HG03342 (cell line): ENCODE measurements around the gene POLE3.
"Not testable (repeated sequence)": the region's sequence is repeated elsewhere in the genome, so short reads cannot be mapped to it uniquely, and the experiment has no call there.

Experiments used
- ATAC-seq: cut with Tn5 transposase; IDR thresholded peaks from one replicate; pipeline ENCODE4 v1.9.1; 2021; ENCODE audit warnings: mild to moderate bottlenecking, moderate library complexity; ENCODE audit not compliant: unreplicated experiment

The POLE3 gene

DNA sequence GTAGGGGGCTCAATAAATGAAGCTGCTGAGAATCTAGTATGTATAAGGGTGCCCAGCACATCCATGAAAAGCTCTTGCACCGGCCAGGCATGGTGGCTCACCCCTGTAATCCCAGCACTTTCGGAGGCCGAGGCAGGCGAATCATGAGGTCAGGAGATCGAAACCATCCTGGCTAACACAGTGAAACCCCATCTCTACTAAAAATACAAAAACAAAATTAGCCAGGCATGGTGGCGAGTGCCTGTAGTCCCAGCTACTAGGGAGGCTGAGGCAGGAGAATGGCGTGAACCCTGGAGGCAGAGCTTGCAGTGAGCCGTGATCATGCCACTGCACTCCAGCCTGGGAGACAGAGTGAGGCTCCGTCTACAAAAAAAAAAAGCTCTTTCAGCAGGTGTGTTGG lies 4.1 kb downstream of the POLE3 start:
- ATAC-seq: not testable (repeated sequence)

DNA sequence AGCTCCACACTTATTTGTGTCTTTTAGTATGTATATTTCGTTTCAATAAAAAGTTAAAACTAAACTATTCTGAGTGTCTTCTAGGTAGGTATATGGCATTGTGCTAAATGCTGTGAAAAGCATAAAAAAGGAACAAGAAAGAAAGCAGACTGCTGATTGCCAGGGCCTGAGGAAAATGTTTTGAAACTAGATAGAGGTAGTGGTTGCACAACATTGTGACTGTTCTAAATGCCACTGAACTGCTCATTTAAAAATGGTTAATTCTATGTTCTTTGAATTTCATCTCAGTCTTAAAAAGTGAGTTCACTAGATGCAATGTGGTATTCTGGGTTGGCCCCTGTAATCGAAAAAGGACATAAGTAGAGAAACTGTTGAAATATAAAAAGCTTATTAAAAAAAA lies 6.8 kb downstream of the POLE3 start:
- no peak for ATAC-seq

DNA sequence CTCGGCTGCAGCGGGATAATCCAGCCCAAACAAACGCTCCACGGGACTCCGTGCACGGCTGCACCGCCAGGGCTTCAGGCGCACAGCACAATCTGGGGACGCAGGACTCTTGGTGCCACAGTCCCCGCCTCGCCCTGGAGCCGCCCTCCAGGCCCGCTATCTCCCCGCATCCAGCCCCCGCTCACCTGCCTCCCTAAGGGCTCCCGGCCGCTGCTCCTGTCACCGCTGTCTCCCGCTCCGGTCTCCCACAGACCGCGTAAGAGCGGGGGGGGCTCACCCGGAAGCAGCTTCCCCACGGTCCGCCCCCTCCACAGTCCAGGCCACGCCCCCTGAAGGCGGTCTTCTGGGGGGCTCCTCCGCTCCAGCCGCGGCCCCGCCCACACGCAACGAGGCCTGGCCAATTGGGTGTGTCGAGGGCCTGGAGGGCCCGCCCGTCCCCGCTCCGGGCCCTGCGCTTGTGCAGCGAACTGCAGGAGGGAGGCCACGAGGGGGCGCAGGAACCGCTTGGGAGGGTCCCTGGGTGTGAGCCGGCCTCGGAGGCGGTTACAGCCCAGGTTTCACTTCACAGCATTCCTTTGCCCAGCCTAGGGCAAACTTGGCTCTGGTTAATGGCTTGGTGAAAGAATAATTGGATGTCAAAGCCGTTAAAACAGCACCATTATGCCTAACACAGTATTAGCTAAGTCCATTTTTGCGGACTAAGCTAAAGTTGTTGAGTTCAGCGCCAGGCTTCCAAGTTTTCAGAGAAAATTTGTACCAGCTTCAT lies 9.3 kb downstream of the POLE3 start, which contains the start of gene ALAD:
Gene ALAD, minus strand, starts transcription at position 258 of the 766 bp plus-strand sequence. CDS start 7,725 bp downstream, outside the sequence.
- ATAC-seq: peak; percentile 98

DNA sequence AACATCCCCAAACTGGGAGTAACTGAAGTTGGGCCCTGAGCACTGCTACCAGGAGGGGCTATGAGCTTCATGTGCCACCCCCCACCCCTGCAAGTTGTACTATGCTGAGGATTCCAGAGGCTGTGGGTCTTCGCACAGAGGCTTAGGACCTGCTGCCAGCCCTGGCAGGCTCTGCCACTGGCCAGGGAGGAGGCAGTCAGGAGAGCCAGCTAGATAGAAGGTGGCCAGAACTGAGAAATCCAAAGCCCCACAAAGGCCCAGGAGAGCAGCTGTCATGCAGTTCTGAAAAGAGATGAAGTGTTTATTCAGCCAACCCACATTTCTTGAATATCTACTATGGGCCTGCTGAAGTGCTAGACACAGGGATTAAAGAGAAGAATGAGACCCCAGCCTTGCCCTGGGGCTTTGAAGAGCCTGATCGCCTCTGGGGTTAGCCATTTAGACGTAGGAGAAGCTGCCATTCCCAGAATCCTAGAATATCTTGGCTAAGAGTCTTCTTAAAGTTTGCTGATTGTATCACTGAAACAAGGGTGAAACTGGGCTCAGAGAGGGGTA lies 10.8 kb downstream of the POLE3 start:
- ATAC-seq: no peak

DNA sequence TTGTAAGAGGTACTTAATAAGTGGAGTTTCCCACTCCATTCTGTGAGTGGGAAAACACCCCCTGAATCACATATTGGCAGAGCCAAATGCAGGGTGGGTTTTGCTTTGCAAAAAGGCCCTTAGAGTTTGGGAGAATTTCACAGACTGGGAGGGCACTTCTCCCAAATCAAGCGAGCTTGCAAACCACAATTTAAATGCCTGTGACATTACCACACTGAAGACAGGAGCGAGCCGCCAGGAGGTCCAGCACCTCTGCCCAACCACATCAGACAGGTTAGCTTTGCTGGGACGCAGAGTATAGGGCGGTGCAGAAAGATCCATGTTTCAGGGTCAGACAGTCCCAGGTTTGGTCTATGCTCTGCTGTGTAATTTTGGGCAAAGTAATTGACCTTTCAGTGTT lies 11.7 kb downstream of the POLE3 start:
- ATAC-seq: no peak

DNA sequence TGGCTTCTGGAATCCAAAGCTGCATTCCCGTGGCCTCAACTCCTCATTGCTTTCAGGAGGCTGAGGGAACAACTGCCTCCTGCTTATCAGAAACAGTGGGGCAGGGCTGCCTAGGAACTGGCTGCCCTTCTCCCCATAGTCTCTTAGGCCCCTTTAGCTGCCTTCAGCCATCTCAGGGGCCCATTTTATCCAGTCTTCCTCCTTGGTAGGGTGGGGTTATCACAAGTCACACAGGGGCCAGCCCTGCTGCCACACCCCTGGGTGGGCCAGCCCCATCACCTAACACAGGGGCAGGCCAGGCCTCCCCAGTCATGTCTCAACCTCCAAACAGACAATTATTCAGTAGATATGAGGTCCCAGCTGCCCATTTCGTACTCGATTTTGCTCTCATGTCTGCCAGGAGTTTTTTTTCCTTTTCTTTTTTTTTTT lies 13.3 kb downstream of the POLE3 start:
- ATAC-seq: no peak

DNA sequence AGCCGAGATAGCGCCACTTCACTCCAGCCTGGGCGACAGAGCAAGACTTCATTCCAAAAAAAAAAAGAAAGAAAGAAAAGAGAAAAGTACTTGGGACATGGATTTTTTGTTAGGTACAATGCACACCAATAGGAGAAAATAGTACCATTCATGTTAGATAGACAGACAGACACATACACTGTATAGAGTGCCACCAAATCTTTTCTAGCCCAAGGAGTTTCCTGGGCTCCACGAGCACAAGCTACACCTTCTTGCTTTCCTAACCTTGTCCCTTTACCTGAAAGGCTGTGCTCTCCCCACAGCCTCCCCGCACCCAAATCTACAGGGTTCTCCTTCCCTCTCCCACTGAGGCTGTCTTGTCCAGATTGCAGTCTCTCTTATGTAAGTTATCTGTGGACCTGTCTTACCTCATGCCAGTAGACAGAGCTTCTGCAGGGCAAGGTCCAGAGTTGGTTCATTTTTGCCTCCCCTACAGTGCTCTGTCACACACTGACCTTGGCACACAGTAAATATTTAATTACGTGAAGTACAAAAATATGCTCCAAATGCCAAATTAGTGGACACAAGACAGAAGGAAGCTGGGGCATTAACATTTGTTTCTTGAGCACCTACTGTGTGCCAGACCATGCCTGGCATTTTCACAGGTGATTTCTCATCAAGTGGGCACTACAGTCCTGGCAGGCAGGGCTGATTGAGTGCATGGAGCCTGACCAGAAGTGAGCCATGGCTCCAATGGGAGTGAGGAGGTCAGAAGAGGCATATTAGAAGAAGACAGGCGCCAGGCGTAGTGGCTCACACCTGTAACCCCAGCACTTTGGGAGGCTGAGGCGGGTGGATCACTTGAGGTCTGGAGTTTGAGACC lies 15.2 kb downstream of the POLE3 start:
- no peak for ATAC-seq

DNA sequence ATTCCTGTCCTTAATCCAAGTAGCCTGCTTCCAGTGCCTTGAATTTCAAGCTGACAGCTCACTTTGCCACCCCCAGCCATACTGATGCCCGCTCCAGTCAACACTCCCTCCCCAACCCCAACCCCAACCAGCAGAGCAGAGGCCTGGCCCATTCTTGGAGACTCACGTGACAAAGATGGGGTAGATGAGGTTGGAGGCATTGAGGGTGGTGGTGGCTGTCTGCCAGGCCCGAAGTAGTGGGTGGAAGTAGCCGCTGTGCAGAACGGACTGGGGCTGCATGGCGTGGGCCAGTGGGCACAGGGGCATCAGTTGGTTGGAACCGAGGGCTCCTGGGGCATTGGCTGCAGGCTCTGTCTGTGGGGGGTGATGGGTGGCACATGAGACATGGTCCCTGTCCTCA lies 17.2 kb downstream of the POLE3 start:
- ATAC-seq: no peak

DNA sequence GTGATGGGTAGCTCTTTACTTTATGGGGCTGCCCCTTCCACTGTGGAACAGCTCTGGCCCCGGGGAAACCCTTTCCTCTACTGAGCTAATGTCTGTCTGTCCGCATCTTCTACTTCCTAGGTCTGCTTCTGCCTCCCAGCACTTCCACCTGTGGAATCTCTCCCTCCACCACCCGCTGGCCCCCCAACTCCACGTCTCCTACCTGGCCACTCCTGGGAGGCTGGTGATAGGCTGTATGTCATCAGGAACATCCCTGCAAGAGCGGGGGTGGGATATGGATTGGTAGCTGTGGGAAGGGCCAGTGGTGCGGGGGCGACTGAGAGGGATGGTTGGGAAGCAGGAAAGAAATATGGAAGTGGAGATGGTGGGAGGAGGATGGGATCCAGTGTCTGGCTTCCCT lies 18.6 kb downstream of the POLE3 start:
- ATAC-seq: no peak

DNA sequence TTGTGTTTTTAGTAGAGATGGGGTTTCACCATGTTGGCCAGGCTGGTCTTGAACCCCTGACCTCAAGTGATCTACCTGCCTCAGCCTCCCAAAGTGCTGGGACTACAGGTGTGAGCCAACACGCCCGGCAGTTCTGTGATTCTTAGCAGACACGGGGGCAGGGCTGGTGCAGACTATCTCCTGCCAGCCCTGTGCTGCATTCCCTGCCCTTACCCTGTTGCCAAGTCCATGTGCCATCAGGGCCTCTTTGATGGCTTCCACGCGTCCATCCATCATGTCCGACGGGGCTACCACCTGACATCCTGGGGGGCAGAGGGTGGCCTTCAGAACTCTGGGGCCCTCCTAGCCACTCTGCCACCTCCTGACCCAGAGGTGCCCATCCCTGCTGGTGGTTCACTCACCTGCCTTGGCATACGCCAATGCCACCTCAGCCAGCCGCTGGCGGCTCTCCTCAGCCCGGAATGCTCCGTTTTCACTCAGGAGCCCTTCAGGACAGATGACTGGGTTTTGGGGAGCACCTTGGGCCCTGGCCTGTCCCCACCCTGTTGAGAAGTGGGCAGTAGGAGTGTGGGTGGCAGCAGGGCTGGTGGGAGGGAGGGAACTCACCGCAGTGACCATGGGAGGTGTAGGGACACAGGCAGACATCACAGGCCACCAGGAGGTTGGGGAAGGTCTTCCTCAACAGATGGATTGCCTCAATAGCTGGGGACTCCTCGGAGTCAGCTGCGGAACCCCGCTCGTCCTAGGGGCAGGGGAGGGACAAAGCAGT lies 20.1 kb downstream of the POLE3 start:
- ATAC-seq: no peak

DNA sequence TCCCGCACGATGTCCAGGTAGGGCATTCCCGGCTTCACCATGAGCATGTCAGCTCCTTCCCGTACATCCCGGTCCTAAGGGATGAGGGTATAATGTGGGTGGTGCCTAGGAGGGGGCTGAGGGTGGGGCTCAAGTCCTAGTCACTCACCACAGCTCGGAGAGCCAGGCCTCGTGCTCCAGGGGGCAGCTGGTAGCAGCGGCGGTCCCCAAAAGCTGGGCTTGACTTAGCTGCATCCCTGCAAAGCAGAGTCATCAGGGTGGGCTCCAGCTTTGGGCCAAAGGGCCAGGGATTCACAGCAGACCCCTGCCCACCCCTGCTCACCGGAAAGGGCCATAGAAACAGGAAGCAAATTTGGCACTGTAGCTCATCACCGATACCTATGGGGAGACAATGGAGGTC lies 21.0 kb downstream of the POLE3 start:
- ATAC-seq: no peak

DNA sequence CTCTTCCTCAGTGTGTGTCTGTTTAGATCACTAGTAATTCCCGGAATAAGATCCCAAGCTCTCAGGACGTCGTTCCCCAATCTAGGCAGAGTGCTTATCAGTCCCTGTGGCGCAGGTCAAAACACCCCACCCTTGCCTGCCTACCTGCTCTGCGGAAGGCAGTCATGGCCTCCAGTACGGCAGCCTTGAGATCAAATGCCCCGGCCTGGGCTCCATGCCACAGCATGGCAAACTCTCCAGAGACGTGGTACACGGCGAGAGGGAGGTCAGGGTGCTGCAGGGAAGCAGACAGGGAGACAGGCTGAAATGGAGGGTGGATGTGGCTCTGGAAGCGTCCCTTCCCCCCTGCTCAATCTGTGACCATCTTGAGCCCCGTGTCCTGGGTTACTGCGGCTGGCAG lies 21.6 kb downstream of the POLE3 start:
- no peak for ATAC-seq

DNA sequence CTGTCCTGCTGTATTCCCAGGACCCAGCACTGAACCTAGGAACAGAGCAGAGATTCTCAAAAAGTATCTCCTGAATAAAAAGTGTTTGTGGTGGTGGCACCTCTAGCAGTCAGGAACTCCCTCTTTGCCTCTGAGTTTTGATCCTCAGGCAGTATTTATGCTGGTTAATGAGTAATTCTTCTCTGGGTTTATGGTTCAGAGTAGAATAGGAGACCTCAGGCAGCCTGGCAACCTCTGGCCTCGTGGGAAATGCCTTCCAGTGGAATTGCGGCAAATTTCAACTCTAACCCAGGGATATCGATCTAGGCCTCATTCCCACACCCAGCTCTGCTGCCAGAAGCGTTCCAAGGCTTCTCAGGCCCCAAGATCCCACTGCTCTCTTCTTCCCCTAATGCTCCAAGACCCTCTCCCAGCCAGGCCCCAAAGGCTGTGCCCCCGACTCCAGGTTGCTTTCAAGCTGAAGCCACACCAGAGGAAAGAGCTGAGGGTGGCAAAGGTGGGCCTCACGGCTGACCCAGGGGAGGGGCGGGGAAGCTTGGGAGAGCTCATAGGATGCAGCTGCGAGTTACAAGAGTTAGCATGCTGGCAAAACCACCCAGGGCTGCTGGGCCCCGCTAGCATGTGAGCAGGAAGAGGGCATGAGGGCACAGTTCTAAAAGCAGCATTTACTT lies 22.8 kb downstream of the POLE3 start:
- ATAC-seq: no peak

DNA sequence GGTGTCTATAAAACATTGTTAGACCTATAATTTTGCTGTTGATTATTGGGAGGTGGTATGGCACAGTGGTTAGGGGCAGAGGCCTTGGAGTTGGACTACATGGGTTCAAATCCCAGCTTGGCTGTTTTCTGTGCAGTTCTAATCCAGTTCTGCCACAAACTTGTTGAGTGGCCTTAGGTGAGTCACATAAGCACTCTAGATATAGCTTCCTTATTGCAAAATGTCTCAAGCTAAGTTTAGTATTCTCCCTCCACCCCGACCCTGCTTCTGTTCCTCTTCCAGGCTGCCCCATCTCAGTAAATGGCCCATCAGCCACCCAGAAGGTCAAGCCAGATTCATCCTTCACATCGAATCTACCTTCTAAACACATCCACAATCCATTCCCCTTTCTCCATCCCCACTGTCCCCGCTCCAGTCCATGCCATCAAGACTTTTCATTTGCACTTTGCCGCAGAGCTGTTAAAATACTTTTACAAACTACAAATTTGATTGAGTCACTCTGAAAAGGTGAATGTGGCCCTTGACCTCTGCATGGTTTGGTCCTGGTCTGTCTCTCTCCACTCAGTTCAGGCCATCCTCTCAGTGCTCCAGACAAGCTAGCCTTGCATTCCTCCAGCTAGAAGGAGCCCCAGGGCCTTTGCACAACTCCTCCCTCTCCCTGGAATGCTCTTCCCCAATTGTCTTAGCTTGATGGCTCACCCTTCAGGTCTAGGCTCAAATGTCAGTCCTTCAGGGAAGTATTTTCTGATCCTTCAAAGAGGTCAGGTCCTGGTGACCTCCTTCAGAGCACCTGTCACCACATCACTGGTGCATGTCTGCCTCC lies 23.7 kb downstream of the POLE3 start:
- ATAC-seq: no peak

DNA sequence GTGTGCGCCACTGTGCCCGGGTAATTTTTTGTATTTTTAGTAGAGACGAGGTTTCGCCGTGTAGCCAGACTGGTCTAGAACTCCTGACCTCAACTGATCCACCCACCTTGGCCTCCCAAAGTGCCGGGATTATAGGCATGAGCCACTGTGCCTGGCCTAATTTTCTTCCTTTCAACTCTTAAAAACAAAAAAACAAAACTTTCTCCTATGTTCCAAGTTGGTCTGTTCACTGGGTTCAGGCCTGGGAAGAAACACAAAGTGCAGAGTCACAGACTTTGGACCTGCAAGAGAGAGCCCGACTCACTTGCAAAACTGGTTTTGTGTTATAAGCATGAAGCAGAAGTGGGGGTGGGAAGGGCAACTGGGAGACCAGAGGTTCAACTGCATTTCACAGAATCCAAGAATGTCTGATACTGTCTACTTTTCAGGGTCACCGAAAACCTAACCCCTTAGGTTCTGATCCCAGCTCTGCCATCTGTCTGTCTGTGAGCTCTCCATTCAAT lies 28.5 kb downstream of the POLE3 start:
- no peak for ATAC-seq

DNA sequence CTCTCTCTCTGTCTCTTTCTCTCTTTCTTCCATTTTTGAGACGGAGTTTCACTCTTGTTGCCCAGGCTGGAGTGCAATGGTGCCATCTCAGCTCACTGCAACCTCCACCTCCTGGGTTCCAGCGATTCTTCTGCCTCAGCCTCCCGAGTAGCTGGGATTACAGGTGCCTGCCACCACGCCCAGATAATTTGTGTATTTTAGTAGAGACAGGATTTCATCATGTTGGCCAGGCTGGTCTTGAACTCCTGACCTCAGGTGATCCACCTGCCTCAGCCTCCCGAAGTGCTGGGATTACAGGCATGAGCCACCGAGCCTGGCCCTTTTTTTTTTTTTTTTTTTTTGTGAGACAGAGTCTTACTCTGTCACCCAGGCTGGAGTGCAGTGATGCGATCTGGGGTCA lies 29.0 kb downstream of the POLE3 start:
- ATAC-seq: not testable (repeated sequence)

DNA sequence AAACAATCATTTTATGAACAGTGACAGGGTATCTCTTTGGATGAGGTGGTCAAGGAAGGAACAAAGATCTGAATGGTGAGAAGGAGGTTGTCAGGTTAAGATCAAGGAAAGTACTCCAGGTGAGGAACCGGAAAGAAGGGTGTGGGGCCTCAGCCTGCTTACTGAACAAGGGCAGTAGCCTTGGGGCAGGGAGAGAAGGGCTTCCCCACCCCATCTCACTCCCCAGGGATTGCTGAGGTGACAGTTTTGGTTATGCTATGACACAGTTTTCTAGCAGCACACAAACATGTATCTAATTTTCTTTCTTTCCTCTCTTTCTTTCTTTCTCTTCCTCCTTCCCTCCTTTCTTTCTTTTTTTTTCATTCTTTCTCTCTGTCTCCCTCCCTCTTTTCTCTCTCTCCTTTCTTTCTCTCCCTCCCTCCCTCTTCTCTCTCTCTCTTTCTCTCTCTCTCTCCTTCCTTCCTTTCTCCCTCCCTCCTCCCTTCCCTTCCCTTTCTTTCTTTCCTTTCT lies 29.6 kb downstream of the POLE3 start:
- ATAC-seq: peak; percentile 74

DNA sequence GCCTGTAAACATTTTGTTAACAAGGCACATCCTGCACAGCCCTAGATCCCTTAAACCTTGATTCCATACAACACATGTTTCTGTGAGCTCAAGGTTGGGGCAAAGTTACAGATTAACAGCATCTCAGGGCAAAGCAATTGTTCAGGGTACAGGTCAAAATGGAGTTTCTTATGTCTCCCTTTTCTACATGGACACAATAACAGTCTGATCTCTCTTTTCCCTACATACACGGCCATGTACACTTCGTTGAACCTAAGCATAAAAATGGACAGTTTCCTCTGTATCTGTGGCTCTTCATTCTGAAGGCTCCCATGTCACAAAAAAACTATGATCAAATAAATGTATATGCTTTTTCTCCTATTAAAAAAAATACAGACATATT lies 30.7 kb downstream of the POLE3 start:
- not testable (repeated sequence) for ATAC-seq
